Gastrocnemius medialis (tissue), 4 donors: ENCODE data around the gene TEX11. TPM values are rescaled to one million over a fixed set of nuclear protein-coding genes. Genes with fewer than 3 reads are reported as not detected.

ENCODE experiments used
- ATAC-seq, 2 donors: fragments of 150-250 bp; one replicate each; pipeline ENCODE4 v1.9.1; 2016
- DNase-seq, 2 donors: peaks; one replicate each; pipeline ENCODE4 v3.0.0-alpha.2; 2019
- H3K27ac ChIP-seq, 4 donors: fragments of 200-600 bp; sonication (generic); 1 replicate in 1 of 4; 2 replicates in 3 of 4; pipeline ENCODE4 v1.5.1; 2016 to 2018; ENCODE audit warnings: mild to moderate bottlenecking in 2 of 4, moderate library complexity in 1 of 4
- H3K27me3 ChIP-seq, 3 donors: fragments of 200-600 bp; sonication (generic) in 2 of 3; 1 replicate in 1 of 3; 2 replicates in 2 of 3; pipeline versions ENCODE4 v1.5.1 to v1.6.0; 2016 to 2019; ENCODE audit warnings: mild to moderate bottlenecking in 1 of 3, moderate library complexity in 1 of 3
- H3K36me3 ChIP-seq, 2 donors: fragments of 200-600 bp; sonication (generic) in 1 of 2; one replicate each; pipeline ENCODE4 v1.5.1; 2017 to 2018
- H3K4me1 ChIP-seq, 2 donors: fragments of 200-600 bp; sonication (generic) in 1 of 2; one replicate each; pipeline ENCODE4 v1.5.1; 2016 to 2017; ENCODE audit warnings: mild to moderate bottlenecking in 2 of 2
- H3K4me3 ChIP-seq, 4 donors: fragments of 200-600 bp; sonication (generic) in 3 of 4; 1 replicate in 1 of 4; 2 replicates in 3 of 4; pipeline ENCODE4 v1.5.1; 2016 to 2019; ENCODE audit warnings: mild to moderate bottlenecking in 2 of 4
- H3K9me3 ChIP-seq, 3 donors: fragments of 200-600 bp; sonication (generic) in 2 of 3; 1 replicate in 1 of 3; 2 replicates in 2 of 3; pipeline ENCODE4 v1.5.1; 2016 to 2019
- POLR2A ChIP-seq, 2 donors: fragments of 450-650 bp; IDR thresholded peaks; one replicate each; pipeline ENCODE4 v1.6.1; 2017; ENCODE audit warnings: antibody characterized with exemption in 2 of 2, mild to moderate bottlenecking in 2 of 2, moderate library complexity in 2 of 2
- in situ Hi-C, 4 donors: fragments of 200-750 bp; cut with MboI; loops; one replicate each; pipeline versions ENCODE4 v1.15.0 to v1.8.0; 2017; ENCODE audit warnings: low sequenced_read_pairs in 4 of 4
- intact Hi-C: fragments of 100-400 bp; cut with DNase I; formaldehyde crosslinking; loops from one replicate; pipeline ENCODE4 v1.15.1; 2023; ENCODE audit warnings: low total_unique reads
- total RNA-seq, 4 donors: library from RNA; depleted of rRNA; stranded (reverse); fragments of >200 nt; gene quantifications; one replicate each; pipeline versions ENCODE4 v1.1.0 to v1.2.3, GENCODE V29; 2016
- TF ChIP-seq, protein P1 (sequence below), 5 experiments: fragments of 450-650 bp in 3 of 5; fragments of 200-600 bp in 2 of 5; sonication (generic) in 2 of 5; IDR thresholded peaks in 4 of 5; conservative IDR thresholded peaks in 1 of 5; 1 replicate in 4 of 5; 2 replicates in 1 of 5; pipeline ENCODE4 v1.5.1; 2016 to 2019; ENCODE audit warnings: antibody characterized with exemption in 5 of 5, mild to moderate bottlenecking in 3 of 5, moderate library complexity in 3 of 5

Gene TEX11
- total RNA-seq, 4 donors from 2014 or later, result not detected

GRCh38 chrX:70509078-70509477 lies 399.4 kb downstream of the TEX11 start:
- no peak for TF ChIP-seq POLR2A (IDR thresholded peaks at IDR 0.05)
- Histone ChIP-seq H3K27me3 (peaks cover 0 to 6% (median 0%) of the 10 kb centered on the region in 3 donors), H3K4me1 (no peaks in the 10 kb centered on the region), H3K4me3 (no peak overlapping the region), H3K9me3 (no peaks in the 10 kb centered on the region), H3K36me3 (no peaks in the 10 kb centered on the region), H3K27ac (no peak overlapping the region)
- no peak for ATAC-seq
- DNase-seq, result no peak
- in situ Hi-C loops, result no loop called here
- intact Hi-C loops, result no loop called here

DNA sequence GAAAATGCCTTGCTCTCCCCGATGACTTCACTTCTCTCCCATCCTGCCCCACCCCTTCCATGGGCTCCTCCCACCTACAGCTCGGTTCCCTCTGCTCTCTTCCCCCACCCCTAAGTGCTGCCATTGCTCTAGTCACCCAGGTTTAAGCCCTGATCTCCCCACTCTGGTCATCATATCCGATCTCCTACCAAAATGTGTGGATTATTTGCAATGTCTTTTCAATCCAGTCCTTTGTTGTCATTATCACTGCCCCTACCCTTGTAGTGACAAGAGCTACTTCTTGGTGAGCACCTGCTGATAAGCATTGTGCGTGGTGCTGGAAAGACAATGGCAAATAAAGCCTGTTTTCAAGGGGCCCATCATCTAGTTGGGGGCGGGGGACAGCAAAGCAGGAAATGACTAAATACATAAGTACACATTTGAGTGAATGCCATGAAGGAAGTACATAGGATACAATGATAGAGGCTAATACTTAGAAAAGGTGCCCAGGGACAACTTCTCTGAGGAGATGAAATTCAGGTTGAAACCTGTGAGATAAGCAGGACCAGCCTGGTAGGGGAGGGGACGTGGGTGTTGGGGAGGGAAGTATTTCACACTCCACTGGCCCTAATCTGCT lies 400.1 kb downstream of the TEX11 start:
- no peak overlapping the region for H3K4me3 ChIP-seq
- in situ Hi-C loops, result no loop called here
- no peaks in the 10 kb centered on the region for H3K9me3 ChIP-seq
- intact Hi-C loops, result no loop called here
- ATAC-seq (no peak), DNase-seq (no peak)
- H3K4me1 ChIP-seq, result no peaks in the 10 kb centered on the region
- H3K27me3 ChIP-seq, result peaks cover 0 to 6% (median 0%) of the 10 kb centered on the region in 3 donors
- no peaks in the 10 kb centered on the region for H3K36me3 ChIP-seq
- H3K27ac ChIP-seq, result no peak overlapping the region
- TF ChIP-seq POLR2A (IDR thresholded peaks at IDR 0.05), result no peak
- TF ChIP-seq, protein P1, sequence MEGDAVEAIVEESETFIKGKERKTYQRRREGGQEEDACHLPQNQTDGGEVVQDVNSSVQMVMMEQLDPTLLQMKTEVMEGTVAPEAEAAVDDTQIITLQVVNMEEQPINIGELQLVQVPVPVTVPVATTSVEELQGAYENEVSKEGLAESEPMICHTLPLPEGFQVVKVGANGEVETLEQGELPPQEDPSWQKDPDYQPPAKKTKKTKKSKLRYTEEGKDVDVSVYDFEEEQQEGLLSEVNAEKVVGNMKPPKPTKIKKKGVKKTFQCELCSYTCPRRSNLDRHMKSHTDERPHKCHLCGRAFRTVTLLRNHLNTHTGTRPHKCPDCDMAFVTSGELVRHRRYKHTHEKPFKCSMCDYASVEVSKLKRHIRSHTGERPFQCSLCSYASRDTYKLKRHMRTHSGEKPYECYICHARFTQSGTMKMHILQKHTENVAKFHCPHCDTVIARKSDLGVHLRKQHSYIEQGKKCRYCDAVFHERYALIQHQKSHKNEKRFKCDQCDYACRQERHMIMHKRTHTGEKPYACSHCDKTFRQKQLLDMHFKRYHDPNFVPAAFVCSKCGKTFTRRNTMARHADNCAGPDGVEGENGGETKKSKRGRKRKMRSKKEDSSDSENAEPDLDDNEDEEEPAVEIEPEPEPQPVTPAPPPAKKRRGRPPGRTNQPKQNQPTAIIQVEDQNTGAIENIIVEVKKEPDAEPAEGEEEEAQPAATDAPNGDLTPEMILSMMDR (IDR thresholded peaks at IDR 0.05 in 4 of 5, conservative IDR thresholded peaks at IDR 0.05 in 1 of 5), result no peak

- Histone ChIP-seq H3K36me3 (no peaks in the 10 kb centered on the region), H3K9me3 (no peaks in the 10 kb centered on the region), H3K27ac (no peak overlapping the region), H3K27me3 (peaks cover 0 to 4% (median 0%) of the 10 kb centered on the region in 3 donors), H3K4me3 (no peak overlapping the region), H3K4me1 (no peaks in the 10 kb centered on the region)
- no peak for DNase-seq
- intact Hi-C loops (no loop called here), in situ Hi-C loops (no loop called here)
- no peak for ATAC-seq
- TF ChIP-seq, protein P1 (IDR thresholded peaks at IDR 0.05 in 4 of 5, conservative IDR thresholded peaks at IDR 0.05 in 1 of 5), result no peak
- TF ChIP-seq POLR2A (IDR thresholded peaks at IDR 0.05), result no peak
Observed at GRCh38 chrX:70505451-70505841, 403.1 kb downstream of the TEX11 start.

DNA sequence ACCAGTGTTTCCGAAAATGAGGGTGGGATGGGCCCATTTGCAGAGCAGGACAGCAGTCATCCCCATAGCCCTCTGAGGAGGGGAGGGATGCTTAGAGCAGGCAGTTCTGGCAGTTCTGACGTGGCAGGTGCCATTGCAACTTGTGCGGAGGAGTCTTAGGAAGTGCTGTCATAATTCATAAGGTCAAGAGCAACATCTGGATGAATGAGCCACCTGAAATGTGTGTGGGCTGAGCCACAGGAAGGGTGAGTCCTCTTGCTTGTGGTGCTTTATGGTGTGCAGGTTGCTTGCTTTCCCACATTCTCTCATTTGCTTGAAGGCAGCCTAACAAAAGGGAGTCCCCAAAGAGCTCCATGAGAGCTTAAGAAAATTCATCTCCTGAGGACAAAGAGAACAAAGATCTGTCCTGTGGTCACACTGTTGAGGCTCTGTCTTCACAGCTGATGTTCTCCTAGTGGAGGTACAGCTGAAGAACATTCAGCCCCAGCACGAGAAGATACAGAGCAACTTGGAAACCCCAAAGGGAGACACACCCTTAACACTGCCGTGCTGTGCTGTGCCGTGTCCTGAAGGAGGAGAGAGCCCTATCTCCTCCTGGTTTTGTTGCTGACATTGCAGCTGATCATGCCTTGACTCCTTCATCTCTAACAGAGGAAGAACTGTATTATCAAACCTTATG lies 403.6 kb downstream of the TEX11 start:
- in situ Hi-C loops, result no loop called here
- ATAC-seq (no peak), DNase-seq (no peak)
- H3K4me1 ChIP-seq, result no peaks in the 10 kb centered on the region
- H3K36me3 ChIP-seq, result no peaks in the 10 kb centered on the region
- H3K27ac ChIP-seq, result no peak overlapping the region
- no peak overlapping the region for H3K4me3 ChIP-seq
- intact Hi-C loops, result no loop called here
- H3K9me3 ChIP-seq, result no peaks in the 10 kb centered on the region
- TF ChIP-seq POLR2A (IDR thresholded peaks at IDR 0.05), result no peak
- TF ChIP-seq, protein P1 (IDR thresholded peaks at IDR 0.05 in 4 of 5, conservative IDR thresholded peaks at IDR 0.05 in 1 of 5), result no peak
- H3K27me3 ChIP-seq, result peaks cover 0 to 4% (median 0%) of the 10 kb centered on the region in 3 donors

- no peak overlapping the region for H3K4me3 ChIP-seq
- intact Hi-C loops, result no loop called here
- H3K4me1 ChIP-seq, result no peaks in the 10 kb centered on the region
- DNase-seq (no peak), ATAC-seq (no peak)
- no peaks in the 10 kb centered on the region for H3K36me3 ChIP-seq
- in situ Hi-C loops, result no loop called here
- H3K27me3 ChIP-seq, result no peaks in the 10 kb centered on the region
- H3K9me3 ChIP-seq, result no peaks in the 10 kb centered on the region
- no peak overlapping the region for H3K27ac ChIP-seq
- TF ChIP-seq, protein P1 (IDR thresholded peaks at IDR 0.05 in 4 of 5, conservative IDR thresholded peaks at IDR 0.05 in 1 of 5), result no peak
- TF ChIP-seq POLR2A (IDR thresholded peaks at IDR 0.05), result no peak
Observed at GRCh38 chrX:70500826-70501225, 407.7 kb downstream of the TEX11 start.
